Gastroesophageal sphincter (tissue), 3 donors: ENCODE results near the gene NBAS.

ENCODE experiments used
- EP300 ChIP-seq: sonication (generic); formaldehyde crosslinking; IDR thresholded peaks from one replicate; pipeline ENCODE4 v1.6.1; 2017; ENCODE audit warnings: antibody characterized with exemption, mild to moderate bottlenecking
- POLR2A ChIP-seq, 2 donors: fragments of 450-650 bp; IDR thresholded peaks; one replicate each; pipeline ENCODE4 v1.6.1; 2017; ENCODE audit warnings: antibody characterized with exemption in 2 of 2, mild to moderate bottlenecking in 2 of 2, moderate library complexity in 1 of 2
- POLR2AphosphoS5 ChIP-seq: sonication (generic); formaldehyde crosslinking; IDR thresholded peaks from one replicate; pipeline ENCODE4 v1.6.1; 2017; ENCODE audit warnings: antibody characterized with exemption
- TF ChIP-seq, protein P1 (sequence below), 4 experiments: fragments of 200-600 bp in 2 of 4; fragments of 450-650 bp in 2 of 4; sonication (generic) in 1 of 4; IDR thresholded peaks; one replicate each; pipeline ENCODE4 v1.5.1; 2017 to 2019; ENCODE audit warnings: antibody characterized with exemption in 4 of 4, mild to moderate bottlenecking in 2 of 4, moderate library complexity in 2 of 4

DNA sequence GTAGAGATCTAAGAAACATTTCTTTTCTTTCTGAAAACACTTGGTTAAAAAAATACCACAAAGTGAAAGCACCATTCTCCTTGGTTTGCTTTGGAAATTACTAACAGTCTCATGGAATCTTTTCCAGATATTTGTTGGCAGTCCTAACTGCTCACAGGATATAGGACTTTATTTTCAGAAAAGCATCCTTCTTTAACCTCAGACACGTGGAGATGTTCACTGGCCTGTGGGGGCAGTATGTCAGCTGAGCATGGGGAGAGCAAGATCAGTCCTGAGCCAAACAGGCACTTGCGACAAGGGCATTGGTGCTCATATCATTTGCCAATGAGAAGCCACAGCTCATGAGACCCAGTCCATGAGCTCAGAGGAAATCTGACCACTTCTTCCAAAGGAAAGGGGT lies 371.9 kb downstream of the NBAS start:
- TF ChIP-seq, protein P1, sequence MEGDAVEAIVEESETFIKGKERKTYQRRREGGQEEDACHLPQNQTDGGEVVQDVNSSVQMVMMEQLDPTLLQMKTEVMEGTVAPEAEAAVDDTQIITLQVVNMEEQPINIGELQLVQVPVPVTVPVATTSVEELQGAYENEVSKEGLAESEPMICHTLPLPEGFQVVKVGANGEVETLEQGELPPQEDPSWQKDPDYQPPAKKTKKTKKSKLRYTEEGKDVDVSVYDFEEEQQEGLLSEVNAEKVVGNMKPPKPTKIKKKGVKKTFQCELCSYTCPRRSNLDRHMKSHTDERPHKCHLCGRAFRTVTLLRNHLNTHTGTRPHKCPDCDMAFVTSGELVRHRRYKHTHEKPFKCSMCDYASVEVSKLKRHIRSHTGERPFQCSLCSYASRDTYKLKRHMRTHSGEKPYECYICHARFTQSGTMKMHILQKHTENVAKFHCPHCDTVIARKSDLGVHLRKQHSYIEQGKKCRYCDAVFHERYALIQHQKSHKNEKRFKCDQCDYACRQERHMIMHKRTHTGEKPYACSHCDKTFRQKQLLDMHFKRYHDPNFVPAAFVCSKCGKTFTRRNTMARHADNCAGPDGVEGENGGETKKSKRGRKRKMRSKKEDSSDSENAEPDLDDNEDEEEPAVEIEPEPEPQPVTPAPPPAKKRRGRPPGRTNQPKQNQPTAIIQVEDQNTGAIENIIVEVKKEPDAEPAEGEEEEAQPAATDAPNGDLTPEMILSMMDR (IDR thresholded peaks at IDR 0.05): no peak
- TF ChIP-seq EP300 (no peak), POLR2AphosphoS5 (no peak), POLR2A (IDR thresholded peaks at IDR 0.05) (no peak)
